D341Med (cell line): ENCODE data around the gene SLC12A7.
"Not testable (repeated sequence)": the region's sequence is repeated elsewhere in the genome, so short reads cannot be mapped to it uniquely, and the experiment has no call there.

Source experiments
- DNase-seq: peaks from one replicate; pipeline ENCODE4 v3.0.0; 2012; ENCODE audit warnings: low spot score

The SLC12A7 gene

GRCh38 chr5:1062761-1063568 is 48.9 kb downstream of the SLC12A7 start:
- no peak for DNase-seq

- no peak for DNase-seq
Observed at GRCh38 chr5:1061916-1062315, 49.9 kb downstream of the SLC12A7 start.

GRCh38 chr5:1061292-1061691 is 50.6 kb downstream of the SLC12A7 start:
- DNase-seq: not testable (repeated sequence)

- DNase-seq: no peak
Observed at GRCh38 chr5:1060535-1060981, 51.3 kb downstream of the SLC12A7 start.

GRCh38 chr5:1059884-1060263 is 52.0 kb downstream of the SLC12A7 start:
- no peak for DNase-seq

DNA sequence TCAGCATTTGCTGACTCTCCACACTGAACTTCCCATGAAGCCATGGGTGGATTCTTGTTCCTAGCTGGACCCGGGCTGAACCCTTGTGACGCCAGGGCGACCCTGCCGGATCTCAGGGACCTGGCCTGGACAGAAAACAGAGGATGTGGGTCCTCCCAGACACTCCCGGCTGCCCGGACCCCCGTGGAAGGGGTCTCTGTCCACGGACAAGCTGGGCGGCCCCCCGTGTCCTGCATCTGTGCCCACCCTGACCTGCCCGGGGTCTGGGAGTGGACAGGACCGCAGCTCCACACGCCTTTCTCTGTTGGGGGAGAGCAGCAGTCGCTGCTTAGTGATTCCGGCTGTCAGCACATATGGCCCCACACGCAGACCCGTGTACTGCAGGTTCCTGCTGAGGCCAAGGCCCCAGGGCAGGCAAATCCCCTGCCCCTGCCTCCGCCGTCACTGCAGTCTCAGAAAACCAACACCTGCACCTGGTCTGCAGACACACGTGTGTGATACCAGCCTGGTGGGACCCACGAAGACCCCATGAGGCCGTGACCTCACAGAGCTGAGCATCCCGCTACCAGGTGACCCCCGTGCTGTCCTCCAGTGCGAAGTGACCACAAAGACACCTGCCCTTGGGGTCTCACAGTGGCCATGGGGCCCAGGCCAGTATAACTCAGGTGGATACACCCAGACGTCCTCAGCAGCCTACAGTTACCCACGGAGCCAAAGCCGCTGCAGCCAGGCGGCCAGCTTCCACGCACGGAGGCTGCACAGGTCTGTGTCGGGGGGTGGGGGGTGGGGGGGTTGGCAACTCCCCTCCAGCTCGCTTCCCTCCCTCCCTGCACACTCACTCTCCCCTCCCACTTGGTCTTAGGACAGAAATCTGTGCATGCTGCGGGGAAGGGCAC is 52.6 kb downstream of the SLC12A7 start:
- no peak for DNase-seq

DNA sequence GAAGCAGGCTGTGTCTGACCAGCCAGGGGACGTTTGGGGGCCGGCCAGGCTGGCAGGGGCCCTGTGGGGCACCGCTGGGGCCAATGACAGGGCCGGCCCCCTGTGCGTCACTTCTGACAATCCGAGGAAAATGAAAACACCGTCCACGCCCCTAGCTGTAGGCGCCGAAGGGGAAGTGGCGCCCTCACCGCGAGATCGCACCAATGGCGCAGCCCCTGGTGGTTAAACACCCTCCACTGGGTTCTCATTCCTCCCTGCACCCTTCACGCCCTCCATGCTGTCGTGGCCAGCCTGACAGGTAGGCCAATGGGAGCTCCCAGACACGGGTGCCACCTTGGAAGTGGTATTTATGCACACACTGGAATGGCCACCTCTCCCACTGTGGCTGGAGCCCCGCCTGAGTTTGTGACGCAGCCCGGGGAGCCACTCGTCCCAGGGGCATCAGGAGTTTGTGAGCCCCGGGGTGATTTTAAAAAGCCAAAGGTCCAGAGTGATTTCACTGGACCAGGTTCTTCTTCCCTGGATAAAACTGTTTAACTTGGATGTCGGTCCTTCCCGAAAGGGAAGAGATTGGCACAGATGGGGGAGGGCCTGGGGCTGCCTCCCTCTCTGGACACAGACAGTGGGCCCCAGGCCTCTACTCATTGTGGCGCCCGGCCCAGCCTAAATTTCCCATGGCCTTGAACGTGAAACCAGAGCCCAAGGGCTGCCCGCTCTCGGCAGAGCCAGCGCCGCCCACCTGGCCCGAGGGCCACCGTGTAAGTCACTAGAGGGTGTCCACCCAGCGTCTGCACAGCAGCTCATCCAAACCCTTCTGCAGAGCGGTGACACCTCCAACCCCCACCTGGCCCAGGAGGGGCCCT is 53.5 kb downstream of the SLC12A7 start:
- DNase-seq: no peak

- no peak for DNase-seq
Observed at GRCh38 chr5:1057485-1058082, 54.3 kb downstream of the SLC12A7 start.

DNA sequence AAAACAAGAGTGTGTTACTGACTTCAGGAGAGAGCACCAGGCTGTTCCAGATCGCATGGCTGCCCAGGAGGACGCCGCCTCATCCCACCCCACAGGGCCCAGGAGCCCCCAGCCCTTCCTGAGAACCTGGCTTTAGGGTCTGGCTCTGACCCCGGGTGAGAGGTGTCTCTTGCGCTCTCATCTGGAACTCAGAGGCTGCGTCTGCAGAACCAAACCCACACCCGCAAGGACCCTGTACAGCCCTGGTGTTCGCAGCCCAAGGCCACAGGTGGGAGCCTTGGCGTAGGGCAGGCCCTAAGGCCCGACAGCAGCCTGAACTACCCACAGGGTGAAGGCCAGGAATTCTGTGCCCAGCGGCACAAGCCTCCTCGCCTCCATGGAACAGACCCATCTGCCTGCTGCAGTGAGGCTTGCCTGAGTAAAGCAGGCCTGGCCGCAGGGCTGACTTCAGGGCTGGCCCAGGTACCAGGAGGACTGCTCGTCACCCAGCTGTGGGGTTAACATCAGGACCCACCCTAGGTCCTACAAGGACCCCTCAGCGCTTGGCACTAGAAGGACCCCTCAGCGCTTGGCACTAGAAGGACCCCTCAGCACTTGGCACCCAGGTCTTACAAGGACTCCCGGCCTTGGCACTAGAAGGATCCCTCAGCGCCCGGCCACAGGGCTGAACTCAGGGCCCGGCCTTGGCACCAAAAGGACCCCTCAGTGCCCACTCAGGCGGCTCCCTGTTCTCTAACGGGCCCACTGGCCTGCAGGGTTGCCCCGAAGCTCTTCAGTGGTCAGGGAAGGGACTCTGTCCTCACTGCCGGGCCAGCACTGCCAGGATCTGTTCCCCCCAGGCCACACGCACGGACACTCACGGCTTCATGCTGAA is 55.0 kb downstream of the SLC12A7 start:
- no peak for DNase-seq

DNA sequence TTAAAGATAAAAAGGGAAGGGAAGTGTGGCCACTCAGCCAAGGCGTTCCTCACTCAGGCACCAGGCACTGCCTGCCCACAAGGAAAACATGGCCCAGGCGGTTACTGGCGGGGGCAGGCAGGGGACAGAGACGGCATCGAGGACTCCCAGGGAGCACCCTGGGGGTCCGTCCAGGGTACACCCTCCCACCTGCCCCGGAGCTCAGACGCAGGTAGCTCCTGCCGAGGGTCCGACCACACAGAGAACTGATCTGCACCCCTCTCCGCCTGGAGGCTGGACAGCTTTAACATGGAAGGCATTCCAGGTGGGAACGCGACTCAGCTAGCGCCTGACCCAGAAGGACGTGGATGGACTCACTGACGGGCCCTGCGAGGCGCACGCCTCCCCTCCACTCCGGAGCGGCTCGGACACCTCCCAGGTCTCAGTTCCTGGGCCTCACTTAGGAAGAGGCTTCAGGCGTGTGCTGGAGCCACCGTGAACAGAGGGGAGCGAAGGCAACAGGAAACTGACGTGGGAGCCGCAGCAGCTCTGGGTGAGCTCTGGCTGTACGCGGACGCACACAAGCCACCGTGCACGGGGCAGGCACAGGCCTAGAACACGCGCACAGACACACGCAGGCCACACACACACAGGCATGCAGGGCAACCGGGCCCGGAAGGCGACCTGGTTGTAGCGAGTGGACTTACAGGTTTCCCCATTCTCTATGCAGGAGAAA is 55.8 kb downstream of the SLC12A7 start:
- no peak for DNase-seq

GRCh38 chr5:1054799-1055775 is 56.8 kb downstream of the SLC12A7 start:
- no peak for DNase-seq

- DNase-seq: no peak
Observed at GRCh38 chr5:1054018-1054798, 57.7 kb downstream of the SLC12A7 start.

DNA sequence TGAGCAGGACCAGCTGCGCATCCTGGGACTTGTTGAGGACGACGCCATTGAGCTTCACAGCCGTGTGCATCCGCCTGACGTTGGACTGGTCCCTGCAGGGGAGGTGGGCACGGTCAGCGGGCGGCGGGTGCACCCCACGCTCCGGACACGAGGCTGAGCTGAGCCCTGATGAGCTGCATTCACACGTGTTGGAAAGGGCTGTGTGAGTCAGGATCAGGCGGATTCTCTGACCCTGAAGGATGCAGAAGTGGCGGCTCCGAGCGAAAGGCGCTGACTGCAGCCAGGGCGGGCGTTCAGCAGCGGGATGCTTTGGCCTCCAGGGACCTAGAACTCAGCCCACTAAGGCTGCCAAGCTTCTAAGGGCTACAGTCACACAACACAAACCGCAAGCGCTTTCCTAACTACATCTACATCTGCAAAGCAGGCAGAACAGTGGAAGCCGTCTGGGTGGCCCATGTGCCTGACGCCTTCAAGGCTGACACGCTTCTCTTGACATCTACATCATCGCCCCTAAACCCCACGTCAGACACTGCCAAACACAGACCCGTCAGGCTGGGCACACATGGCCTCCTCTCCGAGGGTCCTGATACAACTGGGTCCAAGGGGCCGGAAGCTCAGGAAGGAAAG is 58.4 kb downstream of the SLC12A7 start:
- DNase-seq: no peak

GRCh38 chr5:1052641-1053390 is 59.0 kb downstream of the SLC12A7 start:
- no peak for DNase-seq

DNA sequence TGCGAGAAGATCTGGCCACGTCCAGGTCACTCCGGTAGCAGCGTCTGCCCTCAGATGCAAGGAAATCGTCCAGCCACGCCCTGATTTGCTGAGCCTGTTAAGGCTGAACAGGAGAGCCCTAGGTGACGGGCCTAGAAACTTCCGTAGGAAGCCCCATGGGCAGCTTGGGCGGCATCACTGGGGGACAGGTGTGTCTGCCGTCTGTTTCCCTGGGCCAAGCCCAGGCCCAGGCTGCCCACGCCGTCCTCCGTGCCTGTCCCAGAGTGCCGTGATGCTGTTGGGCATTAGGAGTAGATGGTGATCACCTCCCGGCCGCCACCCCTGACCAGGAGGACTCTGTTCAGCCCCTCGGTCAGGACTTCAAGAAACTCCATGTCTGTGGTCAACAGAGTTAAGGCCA is 59.8 kb downstream of the SLC12A7 start:
- DNase-seq: no peak

DNA sequence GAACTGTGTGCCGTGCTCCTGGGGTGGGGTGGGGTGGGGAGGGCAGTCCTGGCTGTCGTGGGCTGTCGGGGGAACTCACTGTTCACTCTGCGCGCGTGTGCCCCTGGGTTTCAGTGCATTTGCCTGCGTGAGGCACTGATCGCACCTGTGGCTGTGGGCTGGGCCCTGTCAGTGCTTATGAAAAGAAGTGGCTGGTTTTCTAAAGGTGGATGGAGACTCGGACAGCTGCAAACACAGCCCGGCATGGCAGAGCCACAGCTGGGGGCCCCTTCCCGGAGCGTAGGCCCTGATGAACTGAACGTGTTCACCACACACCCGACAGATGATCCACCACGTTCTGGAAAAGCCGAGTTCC is 60.5 kb downstream of the SLC12A7 start:
- no peak for DNase-seq
